A673 (cell line): ENCODE results near the gene RIC1. TPM values are rescaled to one million over a fixed set of nuclear protein-coding genes. Genes with fewer than 3 reads are reported as not detected.
"Not testable (repeated sequence)": the region's sequence is repeated elsewhere in the genome, so short reads cannot be mapped to it uniquely, and the experiment has no call there.

Experiments
- BruUV-seq: library from RNA; stranded (reverse); fragments of 400-500 nt; replicated peaks from 2 replicates; lab custom pipeline; 2021; lab: Mats Ljungman, UMichigan
- CTCF ChIA-PET: fragments of 300-600 bp; sonication (Branson Sonifier 250); formaldehyde crosslinking; loops from one replicate; lab custom pipeline; 2022; ENCODE audit warnings: antibody characterized with exemption; lab: Charles Lee
- POLR2A ChIA-PET: fragments of 300-600 bp; sonication (Branson Sonifier 250); formaldehyde crosslinking; loops from one replicate; lab custom pipeline; 2022; ENCODE audit warnings: antibody characterized with exemption; ENCODE audit not compliant: low non-redundant PET; lab: Charles Lee
- DNase-seq: peaks from one replicate; pipeline ENCODE4 v3.0.0-alpha.2; 2015; ENCODE audit warnings: low spot score
- H3K27ac ChIP-seq: fragments of 200-600 bp; sonication (generic); 2 replicates; pipeline ENCODE4 v1.5.1; 2016; ENCODE audit warnings: mixed run types, low read depth, mild to moderate bottlenecking, mixed read lengths, antibody characterized with exemption, low read length; ENCODE audit not compliant: poor library complexity, severe bottlenecking
- H3K27me3 ChIP-seq: fragments of 200-600 bp; sonication (generic); replicated peaks from 2 replicates; pipeline ENCODE4 v1.6.1; 2017; ENCODE audit warnings: mixed run types, low read depth, mild to moderate bottlenecking, mixed read lengths, antibody characterized with exemption, low read length; ENCODE audit not compliant: insufficient read depth, poor library complexity
- H3K36me3 ChIP-seq: fragments of 200-600 bp; sonication (generic); 2 replicates; pipeline ENCODE4 v1.6.1; 2016; ENCODE audit warnings: mixed run types, mild to moderate bottlenecking, mixed read lengths, antibody characterized with exemption, low read length; ENCODE audit not compliant: insufficient read depth, poor library complexity, severe bottlenecking
- H3K4me1 ChIP-seq: fragments of 200-600 bp; sonication (generic); 2 replicates; pipeline ENCODE4 v1.6.1; 2017; ENCODE audit warnings: mixed run types, mild to moderate bottlenecking, mixed read lengths, antibody characterized with exemption, low read length; ENCODE audit not compliant: insufficient read depth, poor library complexity, severe bottlenecking
- H3K4me3 ChIP-seq: fragments of 200-600 bp; sonication (generic); 2 replicates; pipeline ENCODE4 v1.5.1; 2016; ENCODE audit warnings: low read depth, mixed run types, mild to moderate bottlenecking, mixed read lengths, low read length; ENCODE audit not compliant: poor library complexity, severe bottlenecking
- H3K9me3 ChIP-seq: fragments of 200-600 bp; sonication (generic); 2 replicates; pipeline ENCODE4 v1.6.1; 2016; ENCODE audit warnings: mixed run types, low read depth, mild to moderate bottlenecking, mixed read lengths, antibody characterized with exemption, low read length; ENCODE audit not compliant: poor library complexity, severe bottlenecking
- EZH2 ChIP-seq: fragments of 200-600 bp; sonication (generic); IDR thresholded peaks from 2 replicates; pipeline ENCODE4 v1.6.1; 2017; ENCODE audit warnings: borderline replicate concordance, low read depth, mild to moderate bottlenecking, mixed read lengths, antibody characterized with exemption, low read length; ENCODE audit not compliant: poor library complexity, severe bottlenecking
- intact Hi-C: fragments of 100-400 bp; cut with micrococcal nuclease; formaldehyde crosslinking; loops from one replicate; pipeline ENCODE4 v1.10.0; 2022; ENCODE audit not compliant: unreplicated experiment
- total RNA-seq: library from RNA; stranded (reverse); gene quantifications from 2 replicates; pipeline ENCODE4 v1.2.3, GENCODE V29; 2021
- TF ChIP-seq, protein P1 (sequence below): fragments of 300-800, 200-600 bp; sonication (generic); conservative IDR thresholded peaks from 2 replicates; pipeline ENCODE4 v1.5.1; 2017; ENCODE audit warnings: low read depth, mild to moderate bottlenecking, antibody characterized with exemption, low read length, moderate library complexity, mixed read lengths

RIC1 gene
- total RNA-seq, 1 experiment from 2014 or later = 23.3 TPM

DNA sequence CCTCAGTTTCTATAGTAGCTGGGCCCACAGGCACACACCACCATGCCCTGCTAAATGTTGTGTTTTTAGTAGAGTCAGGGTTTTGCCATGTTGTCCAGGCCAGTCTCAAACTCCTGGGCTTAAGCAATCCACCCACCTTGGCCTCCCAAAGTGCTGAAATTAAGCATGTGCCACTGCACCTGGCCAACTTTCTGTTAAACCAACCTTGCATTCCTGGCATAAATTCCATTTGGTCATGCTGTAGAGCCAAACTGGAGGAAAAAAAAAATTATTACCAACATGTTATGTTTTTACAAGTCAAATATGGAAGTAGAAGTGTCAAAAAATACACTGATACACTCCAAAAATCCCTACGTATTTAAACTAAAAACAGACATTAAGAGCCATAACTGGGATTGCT is 149.9 kb downstream of the RIC1 start:
- peaks cover 39% of the 10 kb centered on the region for H3K36me3 ChIP-seq
- CTCF ChIA-PET = no interaction called here
- DNase-seq = no peak
- H3K9me3 ChIP-seq = peaks cover 7% of the 10 kb centered on the region
- no peak overlapping the region for H3K4me3 ChIP-seq
- POLR2A ChIA-PET = no interaction called here
- TF ChIP-seq EZH2 = no peak
- TF ChIP-seq, protein P1, sequence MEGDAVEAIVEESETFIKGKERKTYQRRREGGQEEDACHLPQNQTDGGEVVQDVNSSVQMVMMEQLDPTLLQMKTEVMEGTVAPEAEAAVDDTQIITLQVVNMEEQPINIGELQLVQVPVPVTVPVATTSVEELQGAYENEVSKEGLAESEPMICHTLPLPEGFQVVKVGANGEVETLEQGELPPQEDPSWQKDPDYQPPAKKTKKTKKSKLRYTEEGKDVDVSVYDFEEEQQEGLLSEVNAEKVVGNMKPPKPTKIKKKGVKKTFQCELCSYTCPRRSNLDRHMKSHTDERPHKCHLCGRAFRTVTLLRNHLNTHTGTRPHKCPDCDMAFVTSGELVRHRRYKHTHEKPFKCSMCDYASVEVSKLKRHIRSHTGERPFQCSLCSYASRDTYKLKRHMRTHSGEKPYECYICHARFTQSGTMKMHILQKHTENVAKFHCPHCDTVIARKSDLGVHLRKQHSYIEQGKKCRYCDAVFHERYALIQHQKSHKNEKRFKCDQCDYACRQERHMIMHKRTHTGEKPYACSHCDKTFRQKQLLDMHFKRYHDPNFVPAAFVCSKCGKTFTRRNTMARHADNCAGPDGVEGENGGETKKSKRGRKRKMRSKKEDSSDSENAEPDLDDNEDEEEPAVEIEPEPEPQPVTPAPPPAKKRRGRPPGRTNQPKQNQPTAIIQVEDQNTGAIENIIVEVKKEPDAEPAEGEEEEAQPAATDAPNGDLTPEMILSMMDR = no peak
- no peak overlapping the region for H3K27ac ChIP-seq
- BruUV-seq = no TSS peak
- H3K4me1 ChIP-seq = no peaks in the 10 kb centered on the region
- intact Hi-C loops = no loop called here
- H3K27me3 ChIP-seq = no peaks in the 10 kb centered on the region

DNA sequence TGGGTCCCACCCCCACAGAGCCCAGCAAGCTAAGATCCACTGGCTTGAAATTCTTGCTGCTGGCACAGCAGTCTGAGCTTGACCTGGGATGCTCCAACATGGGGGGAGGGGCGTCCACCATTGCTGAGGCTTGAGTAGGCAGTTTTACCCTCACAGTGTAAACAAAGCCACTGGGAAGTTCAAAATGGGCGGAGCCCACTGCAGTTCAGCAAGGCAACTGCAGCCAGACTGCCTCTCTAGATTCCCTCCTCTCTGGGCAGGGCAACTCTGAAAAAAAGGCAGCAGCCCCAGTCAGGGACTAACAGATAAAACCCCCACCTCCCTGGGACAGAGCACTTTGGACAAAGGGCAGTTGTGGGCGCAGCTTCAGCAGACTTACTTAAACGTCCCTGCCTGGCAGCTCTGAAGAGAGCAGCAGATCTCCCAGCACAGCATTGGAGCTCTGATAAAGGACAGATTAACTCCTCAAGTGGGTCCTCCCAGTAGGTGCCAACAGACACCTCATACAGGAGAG is 150.9 kb downstream of the RIC1 start:
- not testable (repeated sequence) for H3K9me3 ChIP-seq, H3K27me3 ChIP-seq
- H3K36me3 ChIP-seq = peaks cover 31% of the 10 kb centered on the region

DNA sequence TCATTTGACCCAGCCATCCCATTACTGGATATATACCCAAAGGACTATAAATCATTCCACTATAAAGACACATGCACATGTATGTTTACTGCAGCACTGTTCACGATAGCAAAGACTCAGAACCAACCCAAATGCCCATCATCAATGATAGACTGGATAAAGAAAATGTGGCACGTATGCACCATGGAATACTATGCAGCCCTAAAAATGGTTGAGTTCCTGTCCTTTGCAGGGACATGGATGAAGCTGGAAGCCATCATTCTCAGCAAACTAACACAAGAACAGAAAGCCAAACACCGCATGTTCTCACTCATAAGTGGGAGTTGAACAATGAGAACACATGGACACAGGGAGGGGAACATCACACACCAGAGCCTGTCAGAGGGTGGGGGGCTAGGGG is 154.5 kb downstream of the RIC1 start:
- intact Hi-C loops, H3K4me3 ChIP-seq, CTCF ChIA-PET, H3K27me3 ChIP-seq, DNase-seq, H3K9me3 ChIP-seq, POLR2A ChIA-PET, H3K27ac ChIP-seq, H3K36me3 ChIP-seq, H3K4me1 ChIP-seq: not testable (repeated sequence)
- BruUV-seq = TSS peak; percentile 12

More for the DNA sequence above, 150.9 kb downstream of the RIC1 start:
- H3K4me1 ChIP-seq, DNase-seq, BruUV-seq, intact Hi-C loops, H3K27ac ChIP-seq, POLR2A ChIA-PET, H3K4me3 ChIP-seq, CTCF ChIA-PET: not testable (repeated sequence)

DNA sequence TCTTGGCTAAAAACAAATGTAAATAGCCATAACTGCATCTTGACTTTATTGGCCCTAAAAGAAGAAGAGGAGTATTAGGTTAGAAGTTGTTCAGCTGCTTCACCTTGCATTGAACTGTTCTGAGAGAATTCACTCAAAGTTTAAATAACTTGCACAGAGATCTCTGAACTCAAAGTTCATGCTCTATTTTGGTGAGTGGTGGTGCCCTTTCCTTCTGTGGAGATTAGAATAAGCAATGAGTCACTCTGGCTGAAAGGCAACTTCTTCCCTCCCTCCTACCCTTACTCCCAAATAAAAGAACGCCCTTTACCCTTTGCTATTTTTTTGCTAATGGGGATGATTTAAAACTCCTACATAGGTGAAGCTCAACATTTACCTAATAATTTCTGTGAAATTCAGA is 155.1 kb downstream of the RIC1 start:
- intact Hi-C loops = no loop called here
- Histone ChIP-seq H3K4me3 (no peak overlapping the region), H3K36me3 (peaks cover 3% of the 10 kb centered on the region), H3K27ac (no peak overlapping the region), H3K4me1 (no peaks in the 10 kb centered on the region), H3K9me3 (peaks cover under 1% of the 10 kb centered on the region), H3K27me3 (no peaks in the 10 kb centered on the region)
- no peak for DNase-seq
- ChIA-PET POLR2A (no interaction called here), CTCF (no interaction called here)
- no peak for TF ChIP-seq EZH2
- TF ChIP-seq, protein P1 = no peak
- BruUV-seq = no TSS peak
